HepG2 (cell line): ENCODE data around the gene COBLL1. TPM values are rescaled to one million over a fixed set of nuclear protein-coding genes. Genes with fewer than 3 reads are reported as not detected.
A peak's percentile ranks its signal among the peaks of the same experiment; 100 is the strongest.

Source experiments
- CSRNP2 ChIP-seq: sonication (generic); formaldehyde crosslinking; conservative IDR thresholded peaks from 2 replicates; pipeline ENCODE4 v1.8.0; 2022; ENCODE audit warnings: low read depth, missing genetic modification reagents
- CTCF ChIP-seq: sonication (generic); formaldehyde crosslinking; IDR thresholded peaks from 2 replicates; pipeline ENCODE4 v1.5.0; 2020; ENCODE audit warnings: mild to moderate bottlenecking, missing genetic modification reagents, moderate library complexity
- DBP ChIP-seq: sonication (generic); formaldehyde crosslinking; IDR thresholded peaks from 2 replicates; pipeline ENCODE4 v1.4.0; 2020; ENCODE audit warnings: missing genetic modification reagents; ENCODE audit errors: not compliant biosample characterization
- ELF3 ChIP-seq: IDR thresholded peaks from 2 replicates; pipeline ENCODE4 v1.6.1; 2016; ENCODE audit warnings: missing genetic modification reagents, missing compliant biosample characterization
- FOXJ3 ChIP-seq: sonication (generic); formaldehyde crosslinking; IDR thresholded peaks from 2 replicates; pipeline ENCODE4 v1.4.0; 2020; ENCODE audit warnings: missing genetic modification reagents, mild to moderate bottlenecking, borderline replicate concordance
- HOMEZ ChIP-seq: IDR thresholded peaks from 2 replicates; pipeline ENCODE4 v1.6.1; 2016; ENCODE audit warnings: low read depth
- KLF12 ChIP-seq: sonication (generic); formaldehyde crosslinking; IDR thresholded peaks from 2 replicates; pipeline ENCODE4 v1.4.0; 2020; ENCODE audit warnings: missing genetic modification reagents, borderline replicate concordance
- MED13 ChIP-seq: sonication (generic); formaldehyde crosslinking; IDR thresholded peaks from 2 replicates; pipeline ENCODE4 v1.5.0; 2020; ENCODE audit warnings: missing genetic modification reagents
- MEF2D ChIP-seq: sonication (generic); formaldehyde crosslinking; IDR thresholded peaks from 2 replicates; pipeline ENCODE4 v1.5.1; 2020; ENCODE audit warnings: mild to moderate bottlenecking, missing genetic modification reagents
- PHF20 ChIP-seq: sonication (generic); formaldehyde crosslinking; IDR thresholded peaks from 2 replicates; pipeline ENCODE4 v1.5.0; 2020; ENCODE audit warnings: mild to moderate bottlenecking, missing genetic modification reagents
- POGZ ChIP-seq: sonication (generic); formaldehyde crosslinking; IDR thresholded peaks from 2 replicates; pipeline ENCODE4 v1.4.0; 2020; ENCODE audit warnings: mild to moderate bottlenecking, missing genetic modification reagents
- SNAPC2 ChIP-seq: sonication (generic); formaldehyde crosslinking; IDR thresholded peaks from 2 replicates; pipeline ENCODE4 v1.8.1; 2022; ENCODE audit warnings: mild to moderate bottlenecking, missing genetic modification reagents
- SOX5 ChIP-seq: IDR thresholded peaks from 2 replicates; pipeline ENCODE4 v1.6.1; 2016; ENCODE audit warnings: borderline replicate concordance
- SOX6 ChIP-seq, 2 experiments: fragments of 450-650 bp in 1 of 2; sonication (generic) in 1 of 2; formaldehyde crosslinking in 1 of 2; IDR thresholded peaks; 2 replicates each; pipeline versions ENCODE4 v1.4.0 to v1.6.1; 2017 to 2020; ENCODE audit warnings: antibody characterized with exemption in 1 of 2, mild to moderate bottlenecking in 1 of 2, missing genetic modification reagents in 1 of 2
- ZBTB20 ChIP-seq: sonication (generic); formaldehyde crosslinking; IDR thresholded peaks from 2 replicates; pipeline ENCODE4 v1.8.1; 2023; ENCODE audit warnings: missing genetic modification reagents, low read depth, mild to moderate bottlenecking, borderline replicate concordance
- ZBTB43 ChIP-seq: sonication (generic); formaldehyde crosslinking; conservative IDR thresholded peaks from 2 replicates; pipeline ENCODE4 v1.4.0; 2020; ENCODE audit warnings: missing genetic modification reagents
- ZNF720 ChIP-seq: sonication (generic); formaldehyde crosslinking; IDR thresholded peaks from 2 replicates; pipeline ENCODE4 v1.4.0; 2020; ENCODE audit warnings: missing genetic modification reagents
- polyA plus RNA-seq, 8 experiments: library from polyadenylated mRNA; depleted of rRNA in 3 of 8; stranded (reverse) in 7 of 8; unstranded in 1 of 8; fragments of >200 nt; fragmentation: Illumina TruSeq in 4 of 8; extraction: Trizol in 4 of 8; gene quantifications; 2 replicates each; pipeline versions ENCODE4 v1.2.1 to v1.2.3, GENCODE V29; 2011 to 2016; ENCODE audit warnings: low read depth in 4 of 8, missing spikeins in 1 of 8, mixed read lengths in 1 of 8; ENCODE audit not compliant: insufficient read depth in 1 of 8
- total RNA-seq, 5 experiments: library from RNA; depleted of rRNA; stranded (reverse); fragments of >200 nt; fragmentation: Illumina TruSeq; extraction: Trizol; gene quantifications; 2 replicates each; pipeline ENCODE4 v1.2.3, GENCODE V29; 2016; ENCODE audit warnings: low read depth in 1 of 5
- TF ChIP-seq, protein P1 (sequence below): IDR thresholded peaks from 2 replicates; pipeline ENCODE4 v1.4.0; 2020; ENCODE audit warnings: mild to moderate bottlenecking, missing genetic modification reagents

The COBLL1 gene
- total and polyA plus RNA-seq, 2 of the 13 experiments (the other 11 are each of a cell fraction or from before 2014, with no cell fraction given), result 32.6 to 86.8 TPM

DNA sequence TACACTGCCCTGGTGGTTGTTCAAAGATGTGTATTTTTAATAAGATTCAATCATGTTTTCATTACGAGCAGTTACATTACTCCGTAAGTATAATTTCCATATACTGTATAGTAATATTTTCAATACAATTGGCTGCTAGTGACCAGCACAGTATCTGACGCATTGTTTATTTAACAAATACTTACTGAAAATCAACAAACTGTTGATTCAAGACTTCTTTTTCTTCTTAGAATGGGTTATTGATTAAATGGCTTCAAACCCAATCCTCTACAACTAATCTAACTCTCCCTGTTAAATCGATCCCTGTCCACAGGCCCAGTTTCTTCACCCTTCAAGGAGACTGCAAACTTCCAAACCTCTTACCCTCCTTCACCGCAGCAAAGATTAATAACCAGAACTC, 18.5 kb downstream of the COBLL1 start (continued):
- TF ChIP-seq ELF3 (no peak), FOXJ3 (peak; percentile 29; the same call in 1 of the 2 replicates), MEF2D (no peak), KLF12 (CRISPR knock-in tag) (no peak), CTCF (CRISPR knock-in tag) (no peak), SOX5 (CRISPR knock-in tag) (peak; percentile 31; the same call in 1 of the 2 replicates), MED13 (CRISPR knock-in tag) (no peak), CSRNP2 (CRISPR knock-in tag) (no peak), HOMEZ (0 out of 2 replicates have a peak, but pooled peaks have one; percentile 7), ZNF720 (CRISPR knock-in tag) (no peak), SNAPC2 (no peak), ZBTB20 (CRISPR knock-in tag) (no peak), DBP (CRISPR knock-in tag) (no peak), ZBTB43 (CRISPR knock-in tag) (no peak), POGZ (CRISPR knock-in tag) (peak; percentile 35; the same call in 1 of the 2 replicates), PHF20 (CRISPR knock-in tag) (no peak), SOX6 (IDR thresholded peaks at IDR 0.05) (no peak), SOX6 (CRISPR knock-in tag; IDR thresholded peaks at IDR 0.05) (peak; percentile 18; the same call in 1 of the 2 replicates)
- TF ChIP-seq, protein P1, sequence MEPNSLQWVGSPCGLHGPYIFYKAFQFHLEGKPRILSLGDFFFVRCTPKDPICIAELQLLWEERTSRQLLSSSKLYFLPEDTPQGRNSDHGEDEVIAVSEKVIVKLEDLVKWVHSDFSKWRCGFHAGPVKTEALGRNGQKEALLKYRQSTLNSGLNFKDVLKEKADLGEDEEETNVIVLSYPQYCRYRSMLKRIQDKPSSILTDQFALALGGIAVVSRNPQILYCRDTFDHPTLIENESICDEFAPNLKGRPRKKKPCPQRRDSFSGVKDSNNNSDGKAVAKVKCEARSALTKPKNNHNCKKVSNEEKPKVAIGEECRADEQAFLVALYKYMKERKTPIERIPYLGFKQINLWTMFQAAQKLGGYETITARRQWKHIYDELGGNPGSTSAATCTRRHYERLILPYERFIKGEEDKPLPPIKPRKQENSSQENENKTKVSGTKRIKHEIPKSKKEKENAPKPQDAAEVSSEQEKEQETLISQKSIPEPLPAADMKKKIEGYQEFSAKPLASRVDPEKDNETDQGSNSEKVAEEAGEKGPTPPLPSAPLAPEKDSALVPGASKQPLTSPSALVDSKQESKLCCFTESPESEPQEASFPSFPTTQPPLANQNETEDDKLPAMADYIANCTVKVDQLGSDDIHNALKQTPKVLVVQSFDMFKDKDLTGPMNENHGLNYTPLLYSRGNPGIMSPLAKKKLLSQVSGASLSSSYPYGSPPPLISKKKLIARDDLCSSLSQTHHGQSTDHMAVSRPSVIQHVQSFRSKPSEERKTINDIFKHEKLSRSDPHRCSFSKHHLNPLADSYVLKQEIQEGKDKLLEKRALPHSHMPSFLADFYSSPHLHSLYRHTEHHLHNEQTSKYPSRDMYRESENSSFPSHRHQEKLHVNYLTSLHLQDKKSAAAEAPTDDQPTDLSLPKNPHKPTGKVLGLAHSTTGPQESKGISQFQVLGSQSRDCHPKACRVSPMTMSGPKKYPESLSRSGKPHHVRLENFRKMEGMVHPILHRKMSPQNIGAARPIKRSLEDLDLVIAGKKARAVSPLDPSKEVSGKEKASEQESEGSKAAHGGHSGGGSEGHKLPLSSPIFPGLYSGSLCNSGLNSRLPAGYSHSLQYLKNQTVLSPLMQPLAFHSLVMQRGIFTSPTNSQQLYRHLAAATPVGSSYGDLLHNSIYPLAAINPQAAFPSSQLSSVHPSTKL (CRISPR knock-in tag), result peak; percentile 50; the same call in 1 of the 2 replicates
